BJ (cell line): ENCODE results near the gene HSD11B1L. TPM values are rescaled to one million over a fixed set of nuclear protein-coding genes. Genes with fewer than 3 reads are reported as not detected.
A peak's percentile ranks its signal among the peaks of the same experiment; 100 is the strongest.

ENCODE experiments used
- CTCF ChIA-PET: fragments of 350-600 bp; formaldehyde crosslinking; extraction: SDS; loops from one replicate; lab custom pipeline; 2021; ENCODE audit warnings: antibody characterized with exemption, inconsistent platforms; lab: Yijun Ruan, JAX
- POLR2A ChIA-PET: fragments of 300-600 bp; sonication (Branson Sonifier 250); formaldehyde crosslinking; extraction: SDS; loops from one replicate; lab custom pipeline; 2021; ENCODE audit warnings: antibody characterized with exemption; lab: Charles Lee
- DNase-seq: peaks from one replicate; pipeline ENCODE4 v3.0.0-alpha.2; 2011; ENCODE audit warnings: low read depth
- H3K27me3 ChIP-seq: 2 replicates; pipeline ENCODE4 v1.6.0; 2011; ENCODE audit warnings: low read length; ENCODE audit not compliant: control insufficient read depth, insufficient read depth
- H3K36me3 ChIP-seq: 2 replicates; pipeline ENCODE4 v1.5.1; 2011; ENCODE audit warnings: low read length; ENCODE audit not compliant: control insufficient read depth, insufficient read depth
- H3K4me3 ChIP-seq: 2 replicates; pipeline ENCODE4 v1.5.1; 2011; ENCODE audit warnings: low read depth, mild to moderate bottlenecking, control low read depth, low read length
- polyA plus RNA-seq: library from polyadenylated mRNA; depleted of rRNA; stranded (reverse); fragments of >200 nt; gene quantifications from 2 replicates; pipeline ENCODE4 v1.2.3, GENCODE V29; 2011
- TF ChIP-seq, protein P1 (sequence below): IDR thresholded peaks from 2 replicates; pipeline ENCODE4 v1.5.1; 2011; ENCODE audit warnings: low read depth, mild to moderate bottlenecking, control low read depth, inconsistent platforms, low read length, moderate library complexity; ENCODE audit not compliant: insufficient read depth

The HSD11B1L gene
- polyA plus RNA-seq, 1 experiment, result 5.6 TPM

DNA sequence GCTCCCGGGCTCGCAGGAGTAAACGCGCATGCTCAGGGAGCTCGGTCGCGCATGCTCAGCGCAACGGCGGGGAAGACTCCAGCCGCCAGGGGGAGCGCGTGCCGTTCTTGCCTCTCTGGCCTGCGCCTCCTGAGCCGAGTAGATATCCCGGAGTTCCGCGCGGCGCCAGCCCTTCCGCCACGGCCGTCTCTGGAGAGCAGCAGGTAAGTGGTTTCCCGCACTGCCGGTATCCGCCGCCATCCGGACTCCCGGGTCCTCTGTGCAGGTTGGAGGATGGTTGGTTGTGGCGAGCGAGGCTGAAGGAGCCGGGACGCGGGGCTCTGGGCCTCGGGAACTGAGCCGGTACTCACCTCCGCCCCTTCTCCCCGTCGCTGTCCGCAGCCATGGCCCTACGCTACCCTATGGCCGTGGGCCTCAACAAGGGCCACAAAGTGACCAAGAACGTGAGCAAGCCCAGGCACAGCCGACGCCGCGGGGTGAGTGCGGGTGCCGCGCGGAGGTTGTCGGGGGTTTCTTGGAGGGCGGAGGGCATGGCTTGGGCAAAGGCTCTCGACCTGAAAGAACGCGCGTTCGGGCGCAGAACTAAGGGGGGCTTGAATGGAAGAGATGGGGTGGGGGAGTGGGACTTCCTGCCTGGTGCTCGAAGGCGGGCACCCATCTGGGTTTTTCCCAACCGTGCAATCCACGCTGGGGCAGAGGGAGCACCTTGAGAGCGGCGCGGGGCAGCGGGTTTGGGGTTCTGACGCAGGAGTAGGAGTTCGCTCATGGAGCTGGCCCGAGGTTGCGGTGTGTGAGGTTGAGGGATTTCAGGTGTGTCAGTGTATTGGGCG, 9.5 kb downstream of the HSD11B1L start, which contains the start of gene RPL36:
RPL36 (plus strand) TSS at position 171 of the 830 bp plus-strand sequence; CDS start at position 384, 213 bp downstream.
- no peaks in the 10 kb centered on the region for H3K27me3 ChIP-seq
- H3K36me3 ChIP-seq, result peaks cover 39% of the 10 kb centered on the region
- TF ChIP-seq, protein P1, sequence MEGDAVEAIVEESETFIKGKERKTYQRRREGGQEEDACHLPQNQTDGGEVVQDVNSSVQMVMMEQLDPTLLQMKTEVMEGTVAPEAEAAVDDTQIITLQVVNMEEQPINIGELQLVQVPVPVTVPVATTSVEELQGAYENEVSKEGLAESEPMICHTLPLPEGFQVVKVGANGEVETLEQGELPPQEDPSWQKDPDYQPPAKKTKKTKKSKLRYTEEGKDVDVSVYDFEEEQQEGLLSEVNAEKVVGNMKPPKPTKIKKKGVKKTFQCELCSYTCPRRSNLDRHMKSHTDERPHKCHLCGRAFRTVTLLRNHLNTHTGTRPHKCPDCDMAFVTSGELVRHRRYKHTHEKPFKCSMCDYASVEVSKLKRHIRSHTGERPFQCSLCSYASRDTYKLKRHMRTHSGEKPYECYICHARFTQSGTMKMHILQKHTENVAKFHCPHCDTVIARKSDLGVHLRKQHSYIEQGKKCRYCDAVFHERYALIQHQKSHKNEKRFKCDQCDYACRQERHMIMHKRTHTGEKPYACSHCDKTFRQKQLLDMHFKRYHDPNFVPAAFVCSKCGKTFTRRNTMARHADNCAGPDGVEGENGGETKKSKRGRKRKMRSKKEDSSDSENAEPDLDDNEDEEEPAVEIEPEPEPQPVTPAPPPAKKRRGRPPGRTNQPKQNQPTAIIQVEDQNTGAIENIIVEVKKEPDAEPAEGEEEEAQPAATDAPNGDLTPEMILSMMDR, result peak; percentile 99
- ChIA-PET CTCF (interaction anchor here (0.7 to 2.6 kb wide), 19 partner anchors 9 to 377 kb away, joined by 3 to 12 read pairs (median 4); partner anchors contain the start of genes CATSPERD, HSD11B1L, LONP1 and MICOS13), POLR2A (interaction anchor here (0.5 to 0.8 kb wide), 3 partner anchors 30 to 114 kb away, joined by 3 read pairs; partner anchors contain the start of genes CATSPERD, LONP1 and SAFB)
- peak; percentile 81 for DNase-seq
- H3K4me3 ChIP-seq, result peak within 1 kb of the TSS; percentile 78

DNA sequence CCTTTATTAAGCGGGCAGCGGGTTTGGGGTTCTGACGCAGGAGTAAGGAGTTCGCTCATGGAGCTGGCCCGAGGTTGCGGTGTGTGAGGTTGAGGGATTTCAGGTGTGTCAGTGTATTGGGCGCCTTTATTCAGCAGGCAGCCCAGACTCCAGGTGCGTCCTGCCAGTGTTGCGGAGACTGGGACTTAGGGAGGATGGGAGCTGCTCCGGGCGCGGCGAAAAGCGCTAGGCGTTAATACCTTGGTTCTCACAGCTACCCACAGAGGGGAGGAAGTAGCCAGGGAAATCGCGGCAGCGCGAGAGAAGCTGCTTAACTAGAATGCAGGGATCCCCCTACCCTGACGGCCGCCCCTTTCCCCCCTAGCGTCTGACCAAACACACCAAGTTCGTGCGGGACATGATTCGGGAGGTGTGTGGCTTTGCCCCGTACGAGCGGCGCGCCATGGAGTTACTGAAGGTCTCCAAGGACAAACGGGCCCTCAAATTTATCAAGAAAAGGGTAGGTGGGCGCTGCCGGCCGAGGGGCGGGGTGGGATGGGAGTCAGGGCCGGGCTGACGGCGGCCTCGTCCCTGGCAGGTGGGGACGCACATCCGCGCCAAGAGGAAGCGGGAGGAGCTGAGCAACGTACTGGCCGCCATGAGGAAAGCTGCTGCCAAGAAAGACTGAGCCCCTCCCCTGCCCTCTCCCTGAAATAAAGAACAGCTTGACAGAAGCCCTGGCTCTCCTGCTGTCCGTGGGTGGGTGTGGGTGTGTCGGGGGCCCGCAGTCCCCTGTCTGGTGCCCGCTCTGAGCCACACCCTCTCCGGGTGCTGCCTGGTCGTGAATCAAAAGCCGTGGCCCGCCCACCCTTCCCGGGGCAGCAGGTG, 10.4 kb downstream of the HSD11B1L start:
- ChIA-PET POLR2A (interaction anchor here (0.6 to 0.8 kb wide), 3 partner anchors 29 to 93 kb away, joined by 3 read pairs; partner anchors contain the start of genes CATSPERD, LONP1 and SAFB), CTCF (interaction anchor here (0.7 to 2.6 kb wide), 11 partner anchors 16 to 378 kb away, joined by 3 to 11 read pairs (median 4); partner anchors contain the start of genes CATSPERD, SAFB and SAFB2)
- DNase-seq, result no peak
- TF ChIP-seq, protein P1, result no peak
- peaks cover 47% of the 10 kb centered on the region for H3K36me3 ChIP-seq
- peak overlapping the region; percentile 78 for H3K4me3 ChIP-seq
- H3K27me3 ChIP-seq, result no peaks in the 10 kb centered on the region

DNA sequence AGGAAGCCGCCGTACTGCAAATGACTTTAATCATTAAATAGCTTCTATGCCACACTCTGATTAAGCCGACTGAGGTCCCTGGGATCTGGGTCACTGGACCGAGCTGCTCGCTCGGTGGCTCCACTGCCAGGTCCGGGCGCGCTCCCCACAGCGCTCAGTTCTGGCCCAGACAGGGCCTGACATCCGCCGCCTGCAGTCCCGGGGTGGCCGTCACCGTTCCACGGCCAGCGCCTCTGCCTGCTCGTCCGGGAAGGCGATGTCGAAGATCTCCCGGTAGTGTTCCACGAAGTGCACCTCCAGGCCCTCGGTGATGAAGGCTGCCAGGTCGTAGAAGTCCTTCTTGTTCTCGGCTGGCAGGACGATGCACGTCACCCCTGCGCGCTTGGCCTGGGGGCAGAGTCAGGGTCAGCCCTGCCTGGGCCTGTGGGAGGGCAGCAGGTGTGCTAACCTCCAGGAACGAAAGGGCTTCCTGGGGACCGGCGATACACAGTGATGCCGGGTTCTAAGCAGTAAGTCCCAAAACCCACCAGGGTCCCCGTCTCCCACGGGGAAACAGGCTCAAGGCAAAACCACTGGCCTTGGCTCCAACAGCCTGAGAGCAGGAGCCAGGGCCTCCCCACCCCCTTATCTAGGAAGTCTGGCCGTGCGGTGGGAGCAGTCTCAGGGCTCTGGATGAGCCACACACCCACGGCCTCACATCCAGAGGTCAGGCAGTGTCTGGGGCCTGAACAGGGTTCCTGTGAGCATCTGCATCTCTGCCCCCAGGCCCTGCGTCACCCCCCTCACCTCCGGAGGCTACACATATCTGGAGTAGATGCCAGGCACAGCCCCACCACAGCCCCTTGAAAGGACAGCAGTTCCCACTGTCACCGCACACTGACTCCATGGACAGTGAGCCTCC, 11.2 kb downstream of the HSD11B1L start:
- CTCF ChIA-PET, result interaction anchor here (1.6 kb wide), 1 partner anchor 21 kb away, joined by 4 read pairs; no protein-coding TSS in a partner anchor
- POLR2A ChIA-PET, result interaction anchor here (0.6 kb wide), 1 partner anchor 94 kb away, joined by 3 read pairs; no protein-coding TSS in a partner anchor
- H3K4me3 ChIP-seq, result peak overlapping the region; percentile 78
- TF ChIP-seq, protein P1, result no peak
- peaks cover 54% of the 10 kb centered on the region for H3K36me3 ChIP-seq
- DNase-seq, result no peak
- H3K27me3 ChIP-seq, result no peaks in the 10 kb centered on the region

DNA sequence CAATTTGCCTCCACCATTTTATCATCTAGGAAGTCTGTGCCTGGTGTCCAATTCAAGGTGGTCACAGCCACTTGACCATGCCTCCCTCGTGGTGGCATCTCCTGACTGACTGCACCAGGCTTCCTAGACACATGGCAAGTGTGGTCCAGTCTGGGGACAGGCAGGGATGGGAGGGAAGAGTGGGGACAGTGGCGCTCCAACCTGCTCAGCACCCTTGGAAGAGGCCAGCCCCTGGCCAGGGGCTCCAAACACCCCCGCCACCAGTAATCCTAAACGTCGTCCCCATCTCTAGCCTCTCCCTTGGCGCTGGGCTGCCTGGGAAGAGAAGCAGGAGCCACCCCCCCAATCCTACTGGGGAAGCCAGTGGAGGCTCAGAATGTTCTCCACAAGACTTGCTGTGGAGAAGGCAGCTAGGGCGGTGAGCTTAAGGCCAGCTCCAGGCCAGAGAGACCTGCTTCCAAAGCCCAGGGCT, 11.9 kb downstream of the HSD11B1L start:
- DNase-seq, result no peak
- no peaks in the 10 kb centered on the region for H3K27me3 ChIP-seq
- H3K36me3 ChIP-seq, result peaks cover 57% of the 10 kb centered on the region
- H3K4me3 ChIP-seq, result no peak overlapping the region
- TF ChIP-seq, protein P1, result no peak
- ChIA-PET POLR2A (no interaction called here), CTCF (no interaction called here)
